T-helper 9 cell (primary cell): ENCODE data around the gene ITFG2.
A peak's percentile ranks its signal among the peaks of the same experiment; 100 is the strongest.
"Not testable (repeated sequence)": the region's sequence is repeated elsewhere in the genome, so short reads cannot be mapped to it uniquely, and the experiment has no call there.

Source experiments
- DNase-seq: peaks from one replicate; pipeline ENCODE4 v3.0.0-alpha.2; 2020
- total RNA-seq, 2 donors: gene quantifications; one replicate each; lab custom pipeline; 2026; lab: John Stamatoyannopoulos, UW

ITFG2 gene
- 40.5 to 44.0 reads per million in 2 donors for total RNA-seq

GRCh38 chr12:2812290-2813213 lies at the start of gene ITFG2:
ITFG2 (plus strand) TSS chr12:2812668; CDS start chr12:2812761, 93 bp downstream.
- DNase-seq = peak; percentile 90

- DNase-seq = no peak
Observed at GRCh38 chr12:2764398-2764797, 48.1 kb upstream of the ITFG2 start.

- no peak for DNase-seq
Observed at GRCh38 chr12:2765052-2765451, 47.4 kb upstream of the ITFG2 start.

GRCh38 chr12:2765608-2766007 lies 46.9 kb upstream of the ITFG2 start:
- no peak for DNase-seq

GRCh38 chr12:2768224-2768961 lies 44.1 kb upstream of the ITFG2 start:
- no peak for DNase-seq

- no peak for DNase-seq
Observed at GRCh38 chr12:2769866-2770533, 42.5 kb upstream of the ITFG2 start.

- DNase-seq = not testable (repeated sequence)
Observed at GRCh38 chr12:2770544-2770943, 41.9 kb upstream of the ITFG2 start.

GRCh38 chr12:2772370-2772769 lies 40.1 kb upstream of the ITFG2 start:
- DNase-seq = no peak

- no peak for DNase-seq
Observed at GRCh38 chr12:2773199-2773875, 39.1 kb upstream of the ITFG2 start.

GRCh38 chr12:2775431-2775830 lies 37.0 kb upstream of the ITFG2 start:
- no peak for DNase-seq

GRCh38 chr12:2776129-2776806 lies 36.2 kb upstream of the ITFG2 start:
- DNase-seq = no peak

GRCh38 chr12:2779281-2779680 lies 33.2 kb upstream of the ITFG2 start:
- DNase-seq = no peak

GRCh38 chr12:2783936-2784600 lies 28.4 kb upstream of the ITFG2 start:
- DNase-seq = peak; percentile 33

GRCh38 chr12:2785017-2785416 lies 27.5 kb upstream of the ITFG2 start:
- DNase-seq = no peak

- DNase-seq = no peak
Observed at GRCh38 chr12:2791089-2791488, 21.4 kb upstream of the ITFG2 start.

- no peak for DNase-seq
Observed at GRCh38 chr12:2792671-2793500, 19.6 kb upstream of the ITFG2 start.

GRCh38 chr12:2793561-2793960 lies 18.9 kb upstream of the ITFG2 start:
- DNase-seq = no peak

- peak; percentile 7 for DNase-seq
Observed at GRCh38 chr12:2794191-2794735, 18.2 kb upstream of the ITFG2 start.

GRCh38 chr12:2794736-2795289 lies 17.7 kb upstream of the ITFG2 start, which contains the start of gene FKBP4:
FKBP4 (plus strand) TSS chr12:2794970; CDS start chr12:2795140, 170 bp downstream.
- DNase-seq = peak; percentile 85
